GM12878 (cell line): ENCODE results near the gene C1GALT1. TPM values are rescaled to one million over a fixed set of nuclear protein-coding genes. Genes with fewer than 3 reads are reported as not detected.

ENCODE experiments used
- ATAC-seq: fragments of 200-7000 bp; cut with Tn5 transposase; 3 replicates; pipeline ENCODE4 v1.9.1; 2020; ENCODE audit warnings: mild to moderate bottlenecking, moderate library complexity
- BruUV-seq: library from RNA; stranded (reverse); fragments of 400-500 nt; replicated peaks from 2 replicates; lab custom pipeline; 2021; lab: Mats Ljungman, UMichigan
- CTCF ChIA-PET: fragments of 300-600 bp; sonication (Branson Sonifier 250); formaldehyde crosslinking; extraction: SDS; loops from one replicate; lab custom pipeline; 2021; ENCODE audit warnings: inconsistent platforms; lab: Yijun Ruan, JAX
- POLR2A ChIA-PET: fragments of 350-600 bp; formaldehyde crosslinking; extraction: SDS; loops from one replicate; lab custom pipeline; 2021; ENCODE audit warnings: inconsistent platforms; lab: Charles Lee
- RAD21 ChIA-PET: fragments of 300-600 bp; sonication (Branson Sonifier 250); formaldehyde crosslinking; loops from one replicate; lab custom pipeline; 2023; ENCODE audit warnings: antibody characterized with exemption; ENCODE audit not compliant: unreplicated experiment; lab: Charles Lee
- SMC1A ChIA-PET: fragments of 300-600 bp; sonication (Branson Sonifier 250); formaldehyde crosslinking; loops from one replicate; lab custom pipeline; 2023; ENCODE audit not compliant: unreplicated experiment, uncharacterized antibody; lab: Charles Lee
- DNase-seq: peaks from one replicate; pipeline ENCODE4 v3.0.0-alpha.2; 2011; ENCODE audit warnings: low read depth, low spot score
- FAIRE-seq: peaks from 3 replicates; lab custom pipeline; 2011; peaks lifted over from hg19 to GRCh38; lab: Jason Lieb, UNC
- H2AFZ ChIP-seq: 2 replicates; pipeline ENCODE4 v1.6.0; 2011; ENCODE audit warnings: low read depth, low read length, control low read depth; ENCODE audit not compliant: control insufficient read depth
- H3K27ac ChIP-seq: 2 replicates; pipeline ENCODE4 v1.5.1; 2011; ENCODE audit warnings: control low read depth; ENCODE audit not compliant: control insufficient read depth, insufficient read depth
- H3K27me3 ChIP-seq, 2 experiments: replicated peaks in 1 of 2; 2 replicates each; pipeline versions ENCODE4 v1.6.0 to v1.6.1; 2011; ENCODE audit warnings: low read length in 1 of 2; ENCODE audit not compliant: control insufficient read depth in 2 of 2, insufficient read depth in 2 of 2
- H3K36me3 ChIP-seq, 2 experiments: 2 replicates each; pipeline ENCODE4 v1.5.1; 2011; ENCODE audit warnings: low read length in 1 of 2; ENCODE audit not compliant: control insufficient read depth in 2 of 2, insufficient read depth in 2 of 2
- H3K4me1 ChIP-seq: 2 replicates; pipeline ENCODE4 v1.6.1; 2011; ENCODE audit warnings: mild to moderate bottlenecking, low read length, moderate library complexity, mixed read lengths; ENCODE audit not compliant: control insufficient read depth, insufficient read depth
- H3K4me2 ChIP-seq: 2 replicates; pipeline ENCODE4 v1.6.0; 2011; ENCODE audit warnings: control low read depth; ENCODE audit not compliant: control insufficient read depth, insufficient read depth
- H3K4me3 ChIP-seq: fragments of 200-600 bp; sonication (generic); 2 replicates; pipeline ENCODE4 v1.5.1; 2016
- H3K79me2 ChIP-seq: 2 replicates; pipeline ENCODE4 v1.6.0; 2011; ENCODE audit warnings: low read length; ENCODE audit not compliant: control insufficient read depth, insufficient read depth
- H3K9ac ChIP-seq: 2 replicates; pipeline ENCODE4 v1.8.0; 2011; ENCODE audit warnings: low read length, control low read depth, mixed read lengths; ENCODE audit not compliant: control insufficient read depth, insufficient read depth
- H3K9me3 ChIP-seq: replicated peaks from 3 replicates; pipeline ENCODE4 v1.5.1; 2011; ENCODE audit warnings: mild to moderate bottlenecking, low read length; ENCODE audit not compliant: control insufficient read depth, insufficient read depth
- H4K20me1 ChIP-seq: 2 replicates; pipeline ENCODE4 v1.6.0; 2011; ENCODE audit not compliant: control insufficient read depth, insufficient read depth
- BCLAF1 ChIP-seq: fragments of 450-650 bp; IDR thresholded peaks from 2 replicates; pipeline ENCODE4 v1.6.1; 2017; ENCODE audit warnings: antibody characterized with exemption, mild to moderate bottlenecking, moderate library complexity
- CBX5 ChIP-seq: sonication (generic); IDR thresholded peaks from 2 replicates; pipeline ENCODE4 v1.6.1; 2016; ENCODE audit warnings: low read depth, moderate library complexity, mild to moderate bottlenecking, inconsistent platforms
- E2F4 ChIP-seq: IDR thresholded peaks from 2 replicates; pipeline ENCODE4 v1.6.1; 2012; ENCODE audit warnings: low read depth, low read length, improper control_type of control experiment
- HCFC1 ChIP-seq: fragments of 150-350 bp; IDR thresholded peaks from 2 replicates; pipeline ENCODE4 v1.6.1; 2014; ENCODE audit warnings: low read length
- JUNB ChIP-seq: IDR thresholded peaks from 2 replicates; pipeline ENCODE4 v1.6.1; 2016; ENCODE audit warnings: antibody characterized with exemption, mild to moderate bottlenecking
- KAT2A ChIP-seq: conservative IDR thresholded peaks from 2 replicates; pipeline ENCODE4 v1.6.1; 2011; ENCODE audit warnings: low read depth, low read length; ENCODE audit not compliant: control insufficient read depth
- NFIC ChIP-seq: IDR thresholded peaks from 2 replicates; pipeline ENCODE4 v1.6.1; 2012; ENCODE audit warnings: low read depth, mild to moderate bottlenecking, inconsistent platforms, low read length, moderate library complexity
- NFXL1 ChIP-seq: fragments of 450-650 bp; IDR thresholded peaks from 2 replicates; pipeline ENCODE4 v1.6.1; 2017; ENCODE audit warnings: antibody characterized with exemption, mild to moderate bottlenecking, borderline replicate concordance
- NRF1 ChIP-seq: conservative IDR thresholded peaks from 2 replicates; pipeline ENCODE4 v1.6.1; 2011; ENCODE audit warnings: mild to moderate bottlenecking, low read depth, low read length, improper control_type of control experiment
- PML ChIP-seq: IDR thresholded peaks from 2 replicates; pipeline ENCODE4 v1.6.1; 2012; ENCODE audit warnings: low read length, inconsistent platforms
- PRDM15 ChIP-seq: fragments of 450-650 bp; formaldehyde crosslinking; IDR thresholded peaks from 2 replicates; pipeline ENCODE4 v1.4.0; 2020; ENCODE audit warnings: mild to moderate bottlenecking, moderate library complexity
- RCOR1 ChIP-seq: conservative IDR thresholded peaks from 2 replicates; pipeline ENCODE4 v1.6.1; 2012; ENCODE audit warnings: low read depth, low read length, improper control_type of control experiment
- SRF ChIP-seq, 2 experiments: IDR thresholded peaks; 2 replicates each; pipeline ENCODE4 v1.6.1; 2011; ENCODE audit warnings: low read depth in 2 of 2, low read length in 2 of 2, mild to moderate bottlenecking in 1 of 2, moderate library complexity in 1 of 2
- STAT1 ChIP-seq: fragments of 450-650 bp; conservative IDR thresholded peaks from 2 replicates; pipeline ENCODE4 v1.6.1; 2014; ENCODE audit warnings: antibody characterized with exemption, mild to moderate bottlenecking
- TARDBP ChIP-seq: IDR thresholded peaks from 2 replicates; pipeline ENCODE4 v1.6.1; 2016; ENCODE audit warnings: borderline replicate concordance
- WRNIP1 ChIP-seq: IDR thresholded peaks from 2 replicates; pipeline ENCODE4 v1.6.1; 2011; ENCODE audit warnings: low read depth, low read length, improper control_type of control experiment, borderline replicate concordance
- ZSCAN29 ChIP-seq: fragments of 450-650 bp; IDR thresholded peaks from 2 replicates; pipeline ENCODE4 v1.6.1; 2017; ENCODE audit warnings: mild to moderate bottlenecking, moderate library complexity
- WGBS: methylation state at CpG from one replicate; pipeline ENCODE4 v1.1.6; 2016; ENCODE audit warnings: low lambda C conversion rate; ENCODE audit not compliant: insufficient replicate concordance, insufficient coverage; ENCODE audit errors: missing lambda C conversion rate; 5-methylcytosine and 5-hydroxymethylcytosine counted together
- in situ Hi-C: fragments of 300-500 bp; cut with MboI; formaldehyde crosslinking; loops from 9 replicates; pipeline ENCODE4 v1.14.3; 2018; ENCODE audit warnings: mixed read lengths
- intact Hi-C: fragments of 100-400 bp; cut with micrococcal nuclease; formaldehyde crosslinking; loops from one replicate; pipeline ENCODE4 v1.14.2; 2022; ENCODE audit not compliant: unreplicated experiment
- polyA plus RNA-seq, 11 experiments: library from polyadenylated mRNA; depleted of rRNA in 4 of 11; unstranded in 6 of 11; stranded (reverse) in 5 of 11; fragments of >200 nt; fragmentation: Nextera tagmentation in 4 of 11; fragmentation: Illumina TruSeq in 1 of 11; extraction: Ambion mirVana in 4 of 11; extraction: Trizol in 1 of 11; gene quantifications; 1 replicate in 1 of 11; 2 replicates in 10 of 11; pipeline versions ENCODE4 v1.2.1 to v1.2.3, GENCODE V29; 2011 to 2016; ENCODE audit warnings: inconsistent platforms in 2 of 11, missing spikeins in 2 of 11, low read depth in 1 of 11
- total RNA-seq, 4 experiments: library from RNA; depleted of rRNA in 3 of 4; stranded (reverse); fragments of >200 nt in 3 of 4; fragmentation: Illumina TruSeq in 1 of 4; extraction: Trizol in 1 of 4; gene quantifications; 2 replicates each; pipeline versions ENCODE4 v1.2.1 to v1.2.3, GENCODE V29; 2013 to 2021
- TF ChIP-seq, protein P1 (sequence below): IDR thresholded peaks from 2 replicates; pipeline ENCODE4 v1.6.1; 2012; ENCODE audit warnings: low read length, inconsistent platforms

Gene C1GALT1
- total and polyA plus RNA-seq, 10 of the 15 experiments (the other 5 are each of a cell fraction or from before 2014, with no cell fraction given), result 1.6 to 25.0 (median 8.5) TPM

- H3K4me1 ChIP-seq, result no peaks in the 10 kb centered on the region
- no peak overlapping the region for H3K4me2 ChIP-seq
- H3K4me3 ChIP-seq, result no peak overlapping the region
- H3K36me3 ChIP-seq, result peaks cover 0 to 3% of the 10 kb centered on the region in 2 experiments; a peak in 2 of 4 replicates
- in situ Hi-C loops (no loop called here), intact Hi-C loops (no loop called here)
- FAIRE-seq, result no peak
- no peak for TF ChIP-seq JUNB
- no peak for TF ChIP-seq E2F4
- TF ChIP-seq NFIC, result no peak
- no peak for TF ChIP-seq PML
- TF ChIP-seq, protein P1, sequence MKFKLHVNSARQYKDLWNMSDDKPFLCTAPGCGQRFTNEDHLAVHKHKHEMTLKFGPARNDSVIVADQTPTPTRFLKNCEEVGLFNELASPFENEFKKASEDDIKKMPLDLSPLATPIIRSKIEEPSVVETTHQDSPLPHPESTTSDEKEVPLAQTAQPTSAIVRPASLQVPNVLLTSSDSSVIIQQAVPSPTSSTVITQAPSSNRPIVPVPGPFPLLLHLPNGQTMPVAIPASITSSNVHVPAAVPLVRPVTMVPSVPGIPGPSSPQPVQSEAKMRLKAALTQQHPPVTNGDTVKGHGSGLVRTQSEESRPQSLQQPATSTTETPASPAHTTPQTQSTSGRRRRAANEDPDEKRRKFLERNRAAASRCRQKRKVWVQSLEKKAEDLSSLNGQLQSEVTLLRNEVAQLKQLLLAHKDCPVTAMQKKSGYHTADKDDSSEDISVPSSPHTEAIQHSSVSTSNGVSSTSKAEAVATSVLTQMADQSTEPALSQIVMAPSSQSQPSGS, result no peak
- no peak for TF ChIP-seq PRDM15 (CRISPR knock-in tag)
- no peak for TF ChIP-seq NRF1
- no peak for TF ChIP-seq TARDBP
- no peak for TF ChIP-seq SRF (IDR thresholded peaks at IDR 0.05; ENCODE audit: low read depth in 2 of 2, low read length in 2 of 2)
- no peak for TF ChIP-seq NFXL1
- no peak for TF ChIP-seq HCFC1
- TF ChIP-seq ZSCAN29, result no peak
- no peak for TF ChIP-seq STAT1
- no peak for TF ChIP-seq CBX5
- no peak for TF ChIP-seq WRNIP1
- TF ChIP-seq RCOR1, result no peak
- TF ChIP-seq BCLAF1, result no peak
- TF ChIP-seq KAT2A, result no peak
- no peak overlapping the region for H2AFZ ChIP-seq
- POLR2A ChIA-PET, result no interaction called here
- no peak overlapping the region for H3K9ac ChIP-seq
- RAD21 ChIA-PET, result no interaction called here
- 98% methylated on average over 6 of the region's 6 CpGs for WGBS
- CTCF ChIA-PET, result no interaction called here
- H3K79me2 ChIP-seq, result no peaks in the 10 kb centered on the region
- H3K27me3 ChIP-seq, result no peaks in the 10 kb centered on the region
- no peaks in the 10 kb centered on the region for H4K20me1 ChIP-seq
- SMC1A ChIA-PET, result interaction anchor here (0.9 kb wide), 1 partner anchor 14 kb away, joined by 3 read pairs; no protein-coding TSS in a partner anchor
- no TSS peak for BruUV-seq
- H3K27ac ChIP-seq, result no peak overlapping the region
- ATAC-seq, result no peak
- H3K9me3 ChIP-seq, result no peaks in the 10 kb centered on the region; the same call in 2 of the 3 replicates
- no peak for DNase-seq
These were observed 33.9 kb downstream of the C1GALT1 start for GRCh38 chr7:7216279-7216678.
